K562 treated with DMSO at 1 percent for 12 hours (cell line): ENCODE measurements around the gene ATXN7L3. TPM values are rescaled to one million over a fixed set of nuclear protein-coding genes. Genes with fewer than 3 reads are reported as not detected.

ENCODE experiments used
- total RNA-seq: library from RNA; unstranded; fragments of 300-600 nt; gene quantifications from 2 replicates; pipeline ENCODE4 v1.2.3, GENCODE V29; 2022; ENCODE audit not compliant: insufficient read depth

ATXN7L3 gene, protein sequence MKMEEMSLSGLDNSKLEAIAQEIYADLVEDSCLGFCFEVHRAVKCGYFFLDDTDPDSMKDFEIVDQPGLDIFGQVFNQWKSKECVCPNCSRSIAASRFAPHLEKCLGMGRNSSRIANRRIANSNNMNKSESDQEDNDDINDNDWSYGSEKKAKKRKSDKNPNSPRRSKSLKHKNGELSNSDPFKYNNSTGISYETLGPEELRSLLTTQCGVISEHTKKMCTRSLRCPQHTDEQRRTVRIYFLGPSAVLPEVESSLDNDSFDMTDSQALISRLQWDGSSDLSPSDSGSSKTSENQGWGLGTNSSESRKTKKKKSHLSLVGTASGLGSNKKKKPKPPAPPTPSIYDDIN
- total RNA-seq, result 36.9 and 58.7 TPM in 2 replicates

DNA sequence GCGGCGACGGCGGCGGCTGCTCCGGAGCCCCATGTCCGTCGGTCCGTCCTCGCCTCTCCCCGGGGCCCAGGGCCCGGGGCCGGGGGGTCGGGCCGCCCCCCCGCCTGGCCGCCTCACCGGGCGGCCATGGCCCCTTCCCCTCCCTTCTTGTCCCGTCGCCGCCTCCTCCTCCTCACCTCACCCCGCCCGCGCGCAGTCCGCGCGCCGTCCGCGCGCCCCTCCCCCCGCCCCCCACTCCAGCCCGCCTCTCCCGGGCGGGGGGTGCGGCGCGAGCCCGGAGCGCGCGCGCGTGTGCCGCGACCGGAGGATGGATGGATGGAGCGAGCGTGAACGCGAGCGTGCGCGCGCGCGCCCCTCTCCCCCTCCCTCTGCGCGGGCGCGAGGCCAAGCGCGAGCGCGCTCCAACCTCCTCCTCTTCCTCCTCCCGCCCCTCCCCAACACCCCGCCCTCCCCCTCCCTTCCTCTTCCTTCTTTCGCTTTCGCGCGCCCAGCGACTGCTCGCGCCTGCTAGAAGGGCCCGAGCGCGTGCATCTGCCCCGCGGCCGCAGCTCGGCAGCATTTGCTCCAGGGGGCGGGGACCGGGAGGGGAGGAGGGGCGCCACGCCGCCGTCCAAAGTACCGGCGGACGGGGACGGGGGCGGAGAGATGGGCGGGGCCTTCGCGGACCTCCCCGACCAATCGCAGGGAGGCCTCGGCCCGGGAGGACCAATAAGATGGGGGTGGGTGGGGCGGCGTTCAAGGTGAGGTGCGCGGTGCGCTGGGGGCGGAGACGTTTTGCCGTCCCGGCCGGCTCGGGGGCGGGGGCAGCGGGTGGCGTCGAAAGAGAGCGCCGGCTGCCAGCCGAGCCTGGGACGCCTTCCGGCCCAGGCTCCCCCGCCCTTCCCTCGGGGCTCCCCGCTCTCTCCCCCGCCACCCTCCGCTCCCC is at the start of gene ATXN7L3:
Gene ATXN7L3 (minus strand): TSS at position 332 of the 925 bp plus-strand sequence. CDS start 1,814 bp downstream, outside the sequence.

DNA sequence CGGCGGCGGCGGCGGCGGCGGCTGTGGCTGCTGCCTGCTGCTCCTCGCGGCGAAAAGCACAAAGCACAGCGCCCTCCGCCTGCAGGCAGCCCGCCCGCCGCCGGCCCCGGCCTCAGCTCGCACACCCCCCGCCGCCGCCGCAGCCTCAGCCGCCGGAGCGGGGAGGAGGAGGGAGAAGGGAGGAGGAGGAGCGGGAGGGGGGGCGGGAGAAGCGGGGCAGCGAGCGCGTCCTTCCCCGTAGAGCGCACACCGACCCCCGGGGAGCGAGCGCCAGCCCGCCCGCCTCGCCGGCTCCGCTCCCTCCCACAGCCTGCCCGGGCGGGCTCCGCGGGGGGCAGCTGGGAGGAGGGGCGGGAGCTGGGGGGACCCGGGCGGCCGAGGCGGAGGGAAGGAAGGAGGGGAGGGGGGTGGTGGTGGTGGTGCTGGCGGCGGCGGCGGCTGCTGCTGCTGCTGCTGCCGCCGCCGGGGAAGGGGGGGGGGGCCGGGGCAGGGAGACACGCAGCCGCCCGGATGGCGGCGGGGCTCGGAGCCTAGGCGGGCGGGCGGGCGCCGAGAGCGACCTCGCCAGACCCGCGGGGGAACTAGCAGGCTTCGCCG is 20.0 kb upstream of the ATXN7L3 start, which contains the start of gene UBTF:
Gene UBTF (minus strand): TSS at position 60 of the 597 bp plus-strand sequence. CDS start 1,446 bp downstream, outside the sequence.

DNA sequence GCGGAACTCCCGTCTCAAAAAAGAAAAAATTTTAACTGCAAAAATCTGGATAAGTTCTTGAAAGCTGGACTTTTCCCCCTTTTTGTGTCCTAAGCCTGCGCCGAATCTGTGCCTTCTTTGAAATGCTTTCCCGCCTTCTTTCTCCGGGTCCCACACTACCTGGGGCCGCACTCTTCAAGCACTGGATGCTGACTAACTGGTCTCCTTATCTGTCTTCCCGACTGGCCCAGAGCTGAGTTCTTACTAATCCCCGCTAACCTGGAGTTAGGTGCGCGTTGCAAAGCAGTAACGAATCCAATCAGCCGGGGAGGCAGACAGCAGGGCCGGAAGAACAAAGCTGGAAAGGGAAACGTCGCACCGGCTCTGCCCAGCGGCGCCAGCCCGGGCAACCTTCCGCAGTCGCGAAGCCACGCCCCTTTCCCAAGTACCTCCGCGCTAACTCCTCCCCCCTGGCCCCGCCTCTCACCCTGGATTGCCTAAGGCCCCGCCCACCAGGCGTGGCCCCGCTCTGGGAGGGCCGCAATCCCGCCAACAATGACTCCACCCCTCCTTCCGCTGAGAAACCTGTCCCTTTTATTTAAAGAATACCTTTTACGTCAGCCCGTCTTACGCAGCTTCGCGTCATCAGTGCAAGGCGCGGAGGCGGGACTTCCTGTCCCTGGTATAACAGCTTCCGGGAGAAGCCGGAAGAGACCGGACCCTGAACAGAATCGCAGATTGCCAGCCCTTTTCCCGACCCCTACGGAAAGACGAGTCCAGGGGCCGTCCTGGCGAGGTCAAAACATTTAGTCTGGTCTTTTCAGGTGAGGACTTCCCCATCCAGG is 13.2 kb downstream of the ATXN7L3 start, which contains the start of gene TMUB2:
Gene TMUB2 (plus strand): TSS at position 666 of the 824 bp plus-strand sequence. CDS start 737 bp downstream, outside the sequence.

DNA sequence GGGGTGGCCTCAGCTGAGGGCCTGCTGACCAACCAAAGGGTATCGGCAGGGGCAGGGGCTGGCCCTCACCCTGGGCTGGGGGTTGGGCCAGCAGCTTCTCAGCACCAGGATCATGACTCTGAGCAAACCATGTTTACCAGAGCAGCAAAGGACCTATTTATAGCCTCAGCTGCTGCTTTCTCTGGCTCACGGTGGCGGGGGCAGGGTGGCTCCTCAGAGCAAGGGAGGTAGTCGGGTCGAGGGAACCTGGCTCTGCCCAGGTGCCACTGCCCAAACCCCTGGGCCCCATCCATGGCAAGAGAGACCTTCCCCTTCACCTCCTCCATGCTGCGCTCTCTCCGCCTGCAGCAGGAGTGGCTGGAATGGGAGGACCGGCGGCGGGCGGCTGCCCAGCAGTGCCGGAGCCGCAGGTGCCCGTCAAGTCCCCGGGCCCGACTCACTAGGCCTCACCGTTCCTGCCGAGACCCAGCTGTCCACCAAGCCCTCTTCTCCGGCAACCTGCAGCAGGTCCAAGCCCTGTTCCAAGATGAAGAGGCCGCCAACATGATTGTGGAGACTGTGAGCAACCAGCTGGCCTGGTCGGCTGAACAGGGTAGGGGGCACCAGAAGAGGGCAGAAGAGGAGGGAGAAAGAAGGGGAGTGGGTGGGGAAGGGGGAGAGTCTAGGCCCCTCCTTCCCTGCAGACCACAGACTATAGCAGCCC is 29.0 kb downstream of the ATXN7L3 start, which contains the start of gene ASB16:
Gene ASB16 (plus strand): TSS at position 206 of the 703 bp plus-strand sequence. CDS start 86 bp downstream, at position 292.

Other genes starting within 250 kb of the ATXN7L3 start
- gene PYY, start 245.9 kb downstream of the ATXN7L3 start, total RNA-seq, result not detected in 2 replicates
- gene NAGS, start 195.3 kb downstream of the ATXN7L3 start, total RNA-seq, result 0.28 TPM in 1 of 2 replicates, not detected in the other
- gene TMEM101, start 184.9 kb downstream of the ATXN7L3 start, total RNA-seq, result 42.6 and 55.7 TPM in 2 replicates
- 27.6 and 41.9 TPM in 2 replicates for gene LSM12, start 133.2 kb downstream of the ATXN7L3 start, total RNA-seq
- 40.2 and 50.4 TPM in 2 replicates for gene G6PC3, start 129.1 kb downstream of the ATXN7L3 start, total RNA-seq
- gene HDAC5, start 76.2 kb downstream of the ATXN7L3 start, total RNA-seq, result 31.7 and 48.2 TPM in 2 replicates
- gene HROB, start 58.0 kb downstream of the ATXN7L3 start, total RNA-seq, result 8.5 and 15.5 TPM in 2 replicates
- gene ASB16, start 29.2 kb downstream of the ATXN7L3 start, total RNA-seq, result 2.2 TPM in 1 of 2 replicates, not detected in the other
- 20.7 and 32.2 TPM in 2 replicates for gene TMUB2, start 12.9 kb downstream of the ATXN7L3 start, total RNA-seq
- gene UBTF, start 19.8 kb upstream of the ATXN7L3 start, total RNA-seq, result 26.5 and 52.8 TPM in 2 replicates
- 2.7 and 4.7 TPM in 2 replicates for gene SLC4A1, start 68.3 kb upstream of the ATXN7L3 start, total RNA-seq
- not detected in 2 replicates for gene RUNDC3A, start 108.7 kb upstream of the ATXN7L3 start, total RNA-seq
- 187 and 212 TPM in 2 replicates for gene SLC25A39, start 124.9 kb upstream of the ATXN7L3 start, total RNA-seq
- gene GRN, start 145.4 kb upstream of the ATXN7L3 start, total RNA-seq, result 259 and 294 TPM in 2 replicates
- 18.5 and 20.4 TPM in 2 replicates for gene FAM171A2, start 164.0 kb upstream of the ATXN7L3 start, total RNA-seq
- 3.9 and 6.3 TPM in 2 replicates for gene ITGA2B, start 189.8 kb upstream of the ATXN7L3 start, total RNA-seq